Trophoblast cell (in vitro differentiated cells and primary cell): ENCODE results near the gene FES.

Source experiments
- DNase-seq, 2 donors: peaks; one replicate each; pipeline ENCODE4 v3.0.0-alpha.2; 2016
- H2AFZ ChIP-seq: 2 replicates; pipeline ENCODE4 v1.6.1; 2013; ENCODE audit warnings: low read length, moderate library complexity, mild to moderate bottlenecking; ENCODE audit not compliant: insufficient read depth, poor library complexity
- H2AK5ac ChIP-seq: 2 replicates; pipeline ENCODE4 v1.6.1; 2013; ENCODE audit warnings: mild to moderate bottlenecking, low read length
- H2BK120ac ChIP-seq: 2 replicates; pipeline ENCODE4 v1.6.1; 2013; ENCODE audit warnings: low read length, mild to moderate bottlenecking, moderate library complexity; ENCODE audit not compliant: insufficient read depth, poor library complexity
- H2BK12ac ChIP-seq: 2 replicates; pipeline ENCODE4 v1.6.1; 2013; ENCODE audit warnings: mild to moderate bottlenecking, low read length, moderate library complexity
- H2BK5ac ChIP-seq: 2 replicates; pipeline ENCODE4 v1.6.1; 2013; ENCODE audit warnings: low read length, low read depth, moderate library complexity, mild to moderate bottlenecking; ENCODE audit not compliant: poor library complexity
- H3K14ac ChIP-seq: 2 replicates; pipeline ENCODE4 v1.6.1; 2013; ENCODE audit warnings: mild to moderate bottlenecking, low read length
- H3K18ac ChIP-seq: 2 replicates; pipeline ENCODE4 v1.6.1; 2013; ENCODE audit warnings: mild to moderate bottlenecking, low read length
- H3K23ac ChIP-seq: 2 replicates; pipeline ENCODE4 v1.6.1; 2013; ENCODE audit warnings: low read length
- H3K27ac ChIP-seq: 2 replicates; pipeline ENCODE4 v1.5.1; 2013; ENCODE audit warnings: low read depth, mild to moderate bottlenecking, inconsistent platforms, low read length, moderate library complexity
- H3K27me3 ChIP-seq: 2 replicates; pipeline ENCODE4 v1.6.1; 2013; ENCODE audit warnings: inconsistent platforms, mild to moderate bottlenecking, low read length, moderate library complexity; ENCODE audit not compliant: insufficient read depth
- H3K36me3 ChIP-seq, 2 experiments: 1 replicate in 1 of 2; 2 replicates in 1 of 2; pipeline ENCODE4 v1.6.1; 2013; ENCODE audit warnings: low read length in 2 of 2, mild to moderate bottlenecking in 2 of 2, moderate library complexity in 1 of 2; ENCODE audit not compliant: insufficient read depth in 2 of 2, control insufficient read depth in 1 of 2
- H3K4ac ChIP-seq: 2 replicates; pipeline ENCODE4 v1.6.1; 2013; ENCODE audit warnings: low read depth, mild to moderate bottlenecking, low read length, moderate library complexity
- H3K4me1 ChIP-seq, 2 experiments: 1 replicate in 1 of 2; 2 replicates in 1 of 2; pipeline ENCODE4 v1.6.1; 2013; ENCODE audit warnings: low read length in 2 of 2, mild to moderate bottlenecking in 2 of 2, moderate library complexity in 1 of 2; ENCODE audit not compliant: insufficient read depth in 2 of 2, control insufficient read depth in 1 of 2
- H3K4me2 ChIP-seq: 2 replicates; pipeline ENCODE4 v1.6.1; 2013; ENCODE audit warnings: inconsistent platforms, mild to moderate bottlenecking, low read length, moderate library complexity
- H3K4me3 ChIP-seq: 2 replicates; pipeline ENCODE4 v1.5.1; 2013; ENCODE audit warnings: mild to moderate bottlenecking, low read depth, low read length, inconsistent platforms
- H3K79me1 ChIP-seq: one replicate; pipeline ENCODE4 v1.6.1; 2013; ENCODE audit warnings: low read length
- H3K79me2 ChIP-seq: 2 replicates; pipeline ENCODE4 v1.6.1; 2013; ENCODE audit warnings: low read length, mild to moderate bottlenecking; ENCODE audit not compliant: control insufficient read depth, insufficient read depth, poor library complexity
- H3K9ac ChIP-seq: 2 replicates; pipeline ENCODE4 v1.6.1; 2013; ENCODE audit warnings: mild to moderate bottlenecking, low read length
- H3K9me3 ChIP-seq: 2 replicates; pipeline ENCODE4 v1.6.1; 2013; ENCODE audit warnings: low read depth, mild to moderate bottlenecking, control low read depth, inconsistent platforms, low read length; ENCODE audit not compliant: insufficient read depth
- H4K12ac ChIP-seq: 2 replicates; pipeline ENCODE4 v1.6.1; 2013; ENCODE audit warnings: low read depth, mild to moderate bottlenecking, low read length, moderate library complexity
- H4K8ac ChIP-seq: 2 replicates; pipeline ENCODE4 v1.6.1; 2013; ENCODE audit warnings: low read depth, mild to moderate bottlenecking, low read length, moderate library complexity
- H4K91ac ChIP-seq: one replicate; pipeline ENCODE4 v1.6.1; 2013; ENCODE audit warnings: low read depth, mild to moderate bottlenecking, low read length, moderate library complexity
- WGBS: extraction: QIAGEN DNeasy Blood & Tissue Kit; methylation state at CpG from one replicate; pipeline ENCODE4 v1.1.7; 2013; ENCODE audit warnings: missing lambda C conversion rate; ENCODE audit not compliant: insufficient read length, insufficient coverage; ENCODE audit errors: extremely low coverage; 5-methylcytosine and 5-hydroxymethylcytosine counted together

Gene FES

GRCh38 chr15:90838139-90838538 is 46.2 kb upstream of the FES start:
- no peaks in the 10 kb centered on the region for H3K79me2 ChIP-seq
- WGBS = no CpG with 5 or more reads among the region's 15 CpGs

GRCh38 chr15:90838544-90838943 is 45.8 kb upstream of the FES start:
- H3K4me1 ChIP-seq = peaks cover 20 to 21% of the 10 kb centered on the region in 2 experiments
- no peaks in the 10 kb centered on the region for H3K36me3 ChIP-seq
- no peaks in the 10 kb centered on the region for H3K9me3 ChIP-seq
- peak overlapping the region; percentile 49 for H4K91ac ChIP-seq
- H3K4me3 ChIP-seq = no peak overlapping the region
- peak overlapping the region; percentile 10 for H2AK5ac ChIP-seq
- no peak overlapping the region for H2BK12ac ChIP-seq
- peak overlapping the region; percentile 19 for H3K14ac ChIP-seq
- no CpG with 5 or more reads among the region's 15 CpGs for WGBS
- H3K4me2 ChIP-seq = no peak overlapping the region
- no peak overlapping the region for H3K4ac ChIP-seq
- H2AFZ ChIP-seq = no peak overlapping the region
- H3K27ac ChIP-seq = no peak overlapping the region
- H3K18ac ChIP-seq = no peak overlapping the region
- H4K8ac ChIP-seq = peak overlapping the region; percentile 11
- H2BK5ac ChIP-seq = no peak overlapping the region
- no peak overlapping the region for H3K9ac ChIP-seq
- no peak for DNase-seq
- H3K27me3 ChIP-seq = no peaks in the 10 kb centered on the region
- H3K79me2 ChIP-seq = no peaks in the 10 kb centered on the region
- H2BK120ac ChIP-seq = peak overlapping the region; percentile 34
- H3K79me1 ChIP-seq = peaks cover 20% of the 10 kb centered on the region
- no peak overlapping the region for H3K23ac ChIP-seq
- no peak overlapping the region for H4K12ac ChIP-seq

More at GRCh38 chr15:90838139-90838538, 46.2 kb upstream of the FES start:
- Histone ChIP-seq H3K79me1 (peaks cover 20% of the 10 kb centered on the region), H3K4me2 (no peak overlapping the region), H4K8ac (no peak overlapping the region), H3K14ac (peak overlapping the region; percentile 24), H3K27me3 (no peaks in the 10 kb centered on the region), H4K12ac (no peak overlapping the region), H3K9me3 (no peaks in the 10 kb centered on the region), H2AFZ (no peak overlapping the region), H3K9ac (no peak overlapping the region), H2BK12ac (peak overlapping the region; percentile 2), H3K23ac (no peak overlapping the region), H3K4me3 (no peak overlapping the region), H4K91ac (peak overlapping the region; percentile 49), H3K36me3 (no peaks in the 10 kb centered on the region), H3K4ac (no peak overlapping the region), H3K27ac (no peak overlapping the region), H2BK120ac (peak overlapping the region; percentile 34), H3K18ac (no peak overlapping the region), H2AK5ac (peak overlapping the region; percentile 10), H3K4me1 (peaks cover 20 to 21% of the 10 kb centered on the region in 2 experiments), H2BK5ac (no peak overlapping the region)
- no peak for DNase-seq

GRCh38 chr15:90839187-90840071 is 44.9 kb upstream of the FES start:
- H3K14ac ChIP-seq = peak overlapping the region; percentile 76

GRCh38 chr15:90840157-90840855 is 44.0 kb upstream of the FES start:
- peak overlapping the region; percentile 42 for H2AFZ ChIP-seq
- H4K91ac ChIP-seq = peak overlapping the region; percentile 87
- H2BK12ac ChIP-seq = peak overlapping the region; percentile 81
- no peak overlapping the region for H3K23ac ChIP-seq
- H3K36me3 ChIP-seq = no peaks in the 10 kb centered on the region
- H3K79me1 ChIP-seq = peaks cover 20% of the 10 kb centered on the region
- H3K4ac ChIP-seq = peak overlapping the region; percentile 38
- no peaks in the 10 kb centered on the region for H3K79me2 ChIP-seq
- H3K4me1 ChIP-seq = peaks cover 21 to 25% of the 10 kb centered on the region in 2 experiments
- H3K18ac ChIP-seq = peak overlapping the region; percentile 20
- no CpG with 5 or more reads among the region's 18 CpGs for WGBS
- H3K27me3 ChIP-seq = no peaks in the 10 kb centered on the region
- H2AK5ac ChIP-seq = peak overlapping the region; percentile 89
- H2BK5ac ChIP-seq = peak overlapping the region; percentile 73
- peak; percentile 93 to 96 for DNase-seq
- H3K14ac ChIP-seq = peak overlapping the region; percentile 76
- no peak overlapping the region for H3K4me2 ChIP-seq
- no peaks in the 10 kb centered on the region for H3K9me3 ChIP-seq
- H3K4me3 ChIP-seq = no peak overlapping the region
- peak overlapping the region; percentile 60 for H3K27ac ChIP-seq
- H3K9ac ChIP-seq = no peak overlapping the region
- peak overlapping the region; percentile 67 for H2BK120ac ChIP-seq
- H4K8ac ChIP-seq = peak overlapping the region; percentile 81
- peak overlapping the region; percentile 28 for H4K12ac ChIP-seq

More at GRCh38 chr15:90839187-90840071, 44.9 kb upstream of the FES start:
- H2BK120ac ChIP-seq = peak overlapping the region; percentile 67
- peak overlapping the region; percentile 73 for H2BK5ac ChIP-seq
- peaks cover 20% of the 10 kb centered on the region for H3K79me1 ChIP-seq
- H3K4ac ChIP-seq = peak overlapping the region; percentile 38
- no peak overlapping the region for H3K4me2 ChIP-seq
- no peak overlapping the region for H3K9ac ChIP-seq
- H3K36me3 ChIP-seq = no peaks in the 10 kb centered on the region
- H2AFZ ChIP-seq = peak overlapping the region; percentile 42
- peak overlapping the region; percentile 81 for H2BK12ac ChIP-seq
- peak overlapping the region; percentile 89 for H2AK5ac ChIP-seq
- peak overlapping the region; percentile 87 for H4K91ac ChIP-seq
- no CpG with 5 or more reads among the region's 19 CpGs for WGBS
- H3K23ac ChIP-seq = no peak overlapping the region
- H3K79me2 ChIP-seq = no peaks in the 10 kb centered on the region
- no peaks in the 10 kb centered on the region for H3K27me3 ChIP-seq
- no peaks in the 10 kb centered on the region for H3K9me3 ChIP-seq
- H3K18ac ChIP-seq = peak overlapping the region; percentile 20
- H3K4me3 ChIP-seq = no peak overlapping the region
- peak; percentile 77 to 82 for DNase-seq
- peaks cover 20 to 21% of the 10 kb centered on the region in 2 experiments for H3K4me1 ChIP-seq
- peak overlapping the region; percentile 81 for H4K8ac ChIP-seq
- H4K12ac ChIP-seq = peak overlapping the region; percentile 28
- peak overlapping the region; percentile 60 for H3K27ac ChIP-seq
